Measurements from ENCODE around the gene IGBP1. TPM values are rescaled to one million over a fixed set of nuclear protein-coding genes. Genes with fewer than 3 reads are reported as not detected.

Gene IGBP1
- total RNA-seq, 1 donor from 2014 or later, result 50.9 TPM

DNA sequence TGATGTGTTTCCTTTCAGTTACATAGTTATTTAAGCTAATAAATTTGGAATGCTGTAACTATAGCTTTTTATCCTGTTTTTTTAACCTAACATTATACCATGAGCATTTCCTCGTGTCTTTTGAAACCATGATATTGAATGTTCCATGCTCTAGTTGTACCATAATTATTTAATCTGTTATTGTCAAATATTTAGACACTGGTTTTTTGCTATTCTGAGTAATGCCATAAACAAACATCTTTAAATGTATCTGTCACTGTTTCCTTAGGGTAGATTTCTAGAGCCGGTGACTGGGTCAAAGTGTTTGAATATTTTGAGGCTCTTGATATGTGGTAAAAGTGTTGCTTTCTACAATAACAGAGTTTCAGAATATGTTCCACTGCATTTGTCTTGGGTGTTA is 5.4 kb downstream of the IGBP1 start:
- Histone ChIP-seq H3K36me3 (no peaks in the 10 kb centered on the region), H3K4me3 (no peak overlapping the region), H3K27me3 (ENCODE audit: low read depth) (no peaks in the 10 kb centered on the region), H3K4me1 (peaks cover 13% of the 10 kb centered on the region), H3K27ac (replicated peaks) (no peak overlapping the region), H3K9me3 (replicated peaks) (no peaks in the 10 kb centered on the region)
- intact Hi-C loops (cut with micrococcal nuclease), result no loop called here
- TF ChIP-seq, protein P1, sequence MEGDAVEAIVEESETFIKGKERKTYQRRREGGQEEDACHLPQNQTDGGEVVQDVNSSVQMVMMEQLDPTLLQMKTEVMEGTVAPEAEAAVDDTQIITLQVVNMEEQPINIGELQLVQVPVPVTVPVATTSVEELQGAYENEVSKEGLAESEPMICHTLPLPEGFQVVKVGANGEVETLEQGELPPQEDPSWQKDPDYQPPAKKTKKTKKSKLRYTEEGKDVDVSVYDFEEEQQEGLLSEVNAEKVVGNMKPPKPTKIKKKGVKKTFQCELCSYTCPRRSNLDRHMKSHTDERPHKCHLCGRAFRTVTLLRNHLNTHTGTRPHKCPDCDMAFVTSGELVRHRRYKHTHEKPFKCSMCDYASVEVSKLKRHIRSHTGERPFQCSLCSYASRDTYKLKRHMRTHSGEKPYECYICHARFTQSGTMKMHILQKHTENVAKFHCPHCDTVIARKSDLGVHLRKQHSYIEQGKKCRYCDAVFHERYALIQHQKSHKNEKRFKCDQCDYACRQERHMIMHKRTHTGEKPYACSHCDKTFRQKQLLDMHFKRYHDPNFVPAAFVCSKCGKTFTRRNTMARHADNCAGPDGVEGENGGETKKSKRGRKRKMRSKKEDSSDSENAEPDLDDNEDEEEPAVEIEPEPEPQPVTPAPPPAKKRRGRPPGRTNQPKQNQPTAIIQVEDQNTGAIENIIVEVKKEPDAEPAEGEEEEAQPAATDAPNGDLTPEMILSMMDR (IDR thresholded peaks at IDR 0.05; ENCODE audit: borderline replicate concordance), result no peak
- DNase-seq, result no peak

GRCh38 chrX:70139736-70140135 is 6.5 kb downstream of the IGBP1 start:
- DNase-seq, result no peak
- Histone ChIP-seq H3K9me3 (replicated peaks) (no peaks in the 10 kb centered on the region), H3K27ac (replicated peaks) (no peak overlapping the region), H3K4me1 (peaks cover 6% of the 10 kb centered on the region), H3K27me3 (ENCODE audit: low read depth) (no peaks in the 10 kb centered on the region), H3K4me3 (no peak overlapping the region), H3K36me3 (no peaks in the 10 kb centered on the region)
- TF ChIP-seq, protein P1 (IDR thresholded peaks at IDR 0.05; ENCODE audit: borderline replicate concordance), result no peak
- intact Hi-C loops (cut with micrococcal nuclease), result no loop called here

- TF ChIP-seq, protein P1 (IDR thresholded peaks at IDR 0.05; ENCODE audit: borderline replicate concordance), result no peak
- H3K36me3 ChIP-seq, result no peaks in the 10 kb centered on the region
These were observed 8.1 kb downstream of the IGBP1 start for GRCh38 chrX:70141373-70141772.

GRCh38 chrX:70166601-70167590 is 33.6 kb downstream of the IGBP1 start:
- intact Hi-C loops (cut with micrococcal nuclease), result no loop called here
- TF ChIP-seq, protein P1 (IDR thresholded peaks at IDR 0.05; ENCODE audit: borderline replicate concordance), result no peak
- Histone ChIP-seq H3K4me3 (no peak overlapping the region), H3K4me1 (peaks cover 6% of the 10 kb centered on the region), H3K9me3 (replicated peaks) (no peaks in the 10 kb centered on the region), H3K36me3 (peaks cover 7% of the 10 kb centered on the region), H3K27ac (replicated peaks) (no peak overlapping the region), H3K27me3 (ENCODE audit: low read depth) (no peaks in the 10 kb centered on the region)
- DNase-seq, result no peak

More at GRCh38 chrX:70141373-70141772, 8.1 kb downstream of the IGBP1 start:
- no peaks in the 10 kb centered on the region for H3K27me3 ChIP-seq (ENCODE audit: low read depth)
- no peak for DNase-seq
- H3K9me3 ChIP-seq (replicated peaks), result no peaks in the 10 kb centered on the region
- no peak overlapping the region for H3K27ac ChIP-seq (replicated peaks)
- intact Hi-C loops (cut with micrococcal nuclease), result no loop called here
- H3K4me1 ChIP-seq, result no peaks in the 10 kb centered on the region
- H3K4me3 ChIP-seq, result no peak overlapping the region

DNA sequence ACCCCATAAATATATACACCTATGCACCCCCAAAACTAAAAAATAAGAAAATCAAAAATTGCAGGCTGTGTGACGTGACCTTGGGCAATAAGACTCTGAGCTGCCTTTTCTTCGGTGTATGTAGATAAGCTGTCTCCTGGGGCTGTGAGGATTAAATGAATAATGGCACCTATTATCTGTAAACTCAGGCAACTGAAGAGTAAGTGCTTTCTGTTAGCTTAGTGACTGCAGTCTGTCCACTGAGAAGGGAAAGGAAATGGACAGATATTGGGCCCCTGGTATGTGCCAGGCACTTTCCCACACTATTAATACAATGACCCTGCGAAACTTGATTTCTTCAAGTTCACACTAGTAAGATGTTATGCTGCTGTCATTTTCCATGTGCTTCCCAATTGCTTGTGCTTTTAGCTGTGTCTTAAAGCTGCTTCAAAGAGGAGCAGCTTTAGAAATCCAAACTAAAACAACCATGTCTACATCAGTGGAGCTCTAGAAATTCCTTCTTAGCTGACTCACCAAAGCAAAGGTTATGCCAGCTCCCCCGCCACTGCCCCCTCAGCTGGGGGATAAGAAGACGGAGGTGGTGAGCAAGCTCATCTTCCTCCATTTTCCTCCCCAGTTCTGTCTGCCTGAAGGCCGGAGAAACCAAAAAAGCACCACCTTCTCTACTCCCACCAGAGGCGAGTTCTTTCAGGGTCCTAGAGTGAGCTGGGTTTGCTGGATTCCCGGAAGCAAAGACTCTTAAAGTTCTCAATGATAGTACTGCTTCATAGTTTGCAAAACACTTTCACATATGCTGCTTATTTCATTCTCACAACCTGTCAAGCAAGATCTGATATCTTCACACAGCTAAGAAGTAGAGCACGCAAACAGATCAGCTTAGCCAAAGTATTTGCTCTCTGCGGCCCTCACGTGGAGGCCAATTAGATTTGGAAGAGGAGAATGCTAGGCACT is 35.3 kb downstream of the IGBP1 start:
- peaks cover 7% of the 10 kb centered on the region for H3K36me3 ChIP-seq
- H3K4me1 ChIP-seq, result peaks cover 6% of the 10 kb centered on the region
- no peaks in the 10 kb centered on the region for H3K9me3 ChIP-seq (replicated peaks)
- DNase-seq, result no peak
- intact Hi-C loops (cut with micrococcal nuclease), result no loop called here
- H3K4me3 ChIP-seq, result no peak overlapping the region
- TF ChIP-seq, protein P1 (IDR thresholded peaks at IDR 0.05; ENCODE audit: borderline replicate concordance), result no peak
- no peaks in the 10 kb centered on the region for H3K27me3 ChIP-seq (ENCODE audit: low read depth)
- peak overlapping the region; percentile 16 for H3K27ac ChIP-seq (replicated peaks)

Data from left ventricle myocardium inferior (tissue), 1 donor.